Measurements from ENCODE around the gene GPR146. TPM values are rescaled to one million over a fixed set of nuclear protein-coding genes. Genes with fewer than 3 reads are reported as not detected.

GPR146 gene
- total RNA-seq, 2 donors from 2014 or later: 13.4 to 18.6 TPM

GRCh38 chr7:1106063-1106792 lies 61.9 kb downstream of the GPR146 start:
- no peak for TF ChIP-seq CTCF (IDR thresholded peaks at IDR 0.05)
- no peak overlapping the region for H3K4me3 ChIP-seq
- no peaks in the 10 kb centered on the region for H3K4me1 ChIP-seq
- DNase-seq (ENCODE audit: low spot score): no peak
- no peaks in the 10 kb centered on the region for H3K9me3 ChIP-seq
- H3K27me3 ChIP-seq: no peaks in the 10 kb centered on the region
- no peaks in the 10 kb centered on the region for H3K36me3 ChIP-seq
- H3K27ac ChIP-seq: no peak overlapping the region

GRCh38 chr7:1106793-1107421 lies 62.6 kb downstream of the GPR146 start:
- H3K9me3 ChIP-seq: no peaks in the 10 kb centered on the region
- H3K27ac ChIP-seq: no peak overlapping the region
- H3K4me3 ChIP-seq: no peak overlapping the region
- TF ChIP-seq CTCF (IDR thresholded peaks at IDR 0.05): no peak
- peaks cover 0 to under 1% of the 10 kb centered on the region in 2 donors for H3K4me1 ChIP-seq
- no peak for DNase-seq (ENCODE audit: low spot score)
- no peaks in the 10 kb centered on the region for H3K36me3 ChIP-seq
- H3K27me3 ChIP-seq: no peaks in the 10 kb centered on the region

- no peak for DNase-seq (ENCODE audit: low spot score)
- no peaks in the 10 kb centered on the region for H3K27me3 ChIP-seq
- H3K27ac ChIP-seq: no peak overlapping the region
- no peak overlapping the region for H3K4me3 ChIP-seq
- TF ChIP-seq CTCF (IDR thresholded peaks at IDR 0.05): no peak
- no peaks in the 10 kb centered on the region for H3K36me3 ChIP-seq
- peaks cover 0 to 5% of the 10 kb centered on the region in 2 donors for H3K4me1 ChIP-seq
- no peaks in the 10 kb centered on the region for H3K9me3 ChIP-seq
These were observed 64.0 kb downstream of the GPR146 start for GRCh38 chr7:1108264-1108920.

MicroRNAs within 50 kb of the gene (microRNA counts, 767-probe panel; counts per million panel counts)
- 0 to 697 counts per million in 2 donors for microRNA hsa-miR-339-3p
- microRNA hsa-miR-339-5p: 0 to 31.0 counts per million in 2 donors

Small RNA genes lying within 50 kb of the gene (microRNA-seq; reads per million reads assigned to microRNA genes)
- 351 to 567 reads per million in 2 donors for gene MIR339 (ENCODE audit: borderline number of aligned reads in 2 of 2, borderline replicate concordance in 1 of 2)

Other genes starting within 250 kb of the GPR146 start
- gene SUN1, start 212.1 kb upstream of the GPR146 start, total RNA-seq: 10 to 100 TPM; 84.4 to 97.5 TPM
- gene GET4, start 168.0 kb upstream of the GPR146 start, total RNA-seq: 10 to 100 TPM; 16.1 to 19.7 TPM
- gene ADAP1, start 89.9 kb upstream of the GPR146 start, total RNA-seq: 1 to 10 TPM; 4.2 to 7.7 TPM
- gene COX19, start 69.0 kb upstream of the GPR146 start, total RNA-seq: 1 to 10 TPM; 2.8 to 5.5 TPM
- not detected for gene CYP2W1, start 61.4 kb upstream of the GPR146 start, total RNA-seq
- 1 to 10 TPM; 4.6 to 6.9 TPM for gene GPER1, start 43.6 kb downstream of the GPR146 start, total RNA-seq
- 10 to 100 TPM; 10.2 to 16.2 TPM for gene ZFAND2A, start 115.7 kb downstream of the GPR146 start, total RNA-seq
- not detected for gene UNCX, start 188.3 kb downstream of the GPR146 start, total RNA-seq

Data from right atrium auricular region (tissue), 2 donors.